Endometrial microvascular endothelial cells (primary cell): ENCODE results near the gene ARHGEF37. TPM values are rescaled to one million over a fixed set of nuclear protein-coding genes. Genes with fewer than 3 reads are reported as not detected.
"Not testable (repeated sequence)": the region's sequence is repeated elsewhere in the genome, so short reads cannot be mapped to it uniquely, and the experiment has no call there.

Experiments
- in situ Hi-C: cut with HindIII; loops from 2 replicates; pipeline ENCODE4 v1.10.0; 2017; ENCODE audit warnings: low sequenced_read_pairs, low pct_unique_long_range_greater_than_20kb; ENCODE audit errors: inconsistent ontology term
- total RNA-seq: library from RNA; depleted of rRNA; stranded (reverse); fragments of >200 nt; gene quantifications from one replicate; pipeline ENCODE4 v1.2.3, GENCODE V29; 2015; ENCODE audit errors: inconsistent ontology term

Gene ARHGEF37, protein sequence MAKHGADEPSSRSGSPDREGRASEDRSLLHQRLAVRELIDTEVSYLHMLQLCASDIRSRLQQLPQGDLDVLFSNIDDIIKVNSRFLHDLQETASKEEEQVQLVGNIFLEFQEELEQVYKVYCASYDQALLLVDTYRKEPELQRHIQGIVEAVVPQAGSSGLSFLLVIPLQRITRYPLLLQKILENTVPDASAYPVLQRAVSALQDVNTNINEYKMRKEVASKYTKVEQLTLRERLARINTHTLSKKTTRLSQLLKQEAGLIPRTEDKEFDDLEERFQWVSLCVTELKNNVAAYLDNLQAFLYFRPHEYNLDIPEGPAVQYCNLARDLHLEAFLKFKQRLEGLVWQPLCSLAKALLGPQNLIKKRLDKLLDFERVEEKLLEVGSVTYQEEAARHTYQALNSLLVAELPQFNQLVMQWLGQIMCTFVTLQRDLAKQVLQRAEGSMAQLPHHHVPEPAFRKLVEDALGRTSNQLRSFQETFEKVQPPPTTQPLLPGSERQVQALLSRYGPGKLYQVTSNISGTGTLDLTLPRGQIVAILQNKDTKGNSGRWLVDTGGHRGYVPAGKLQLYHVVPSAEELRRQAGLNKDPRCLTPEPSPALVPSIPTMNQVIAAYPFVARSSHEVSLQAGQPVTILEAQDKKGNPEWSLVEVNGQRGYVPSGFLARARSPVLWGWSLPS
- 1.5 TPM for total RNA-seq

- in situ Hi-C loops: no loop called here
These were observed at the start of gene ARHGEF37 for GRCh38 chr5:149581192-149581861. TSS of gene ARHGEF37 (plus strand) at chr5:149581498. CDS start at chr5:149597770, 16,272 bp downstream.

DNA sequence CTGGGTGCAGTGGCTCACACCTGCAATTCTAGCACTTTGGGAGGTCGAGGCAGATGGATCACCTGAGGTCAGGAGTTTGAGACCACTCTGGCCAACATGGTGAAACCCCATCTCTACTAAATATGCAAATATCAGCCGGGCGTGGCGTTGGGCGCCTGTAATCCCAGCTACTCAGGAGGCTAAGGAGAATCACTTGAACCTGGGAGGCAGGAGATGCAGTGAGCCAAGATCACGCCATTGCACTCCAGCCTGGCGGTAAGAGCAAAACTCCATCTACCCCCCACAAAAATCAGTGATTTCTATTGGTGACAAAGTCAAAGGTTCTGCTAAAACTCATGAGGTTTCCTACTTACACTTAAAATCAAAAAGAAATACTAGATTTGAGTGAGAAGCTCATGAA is 48.9 kb upstream of the ARHGEF37 start:
- in situ Hi-C loops: no loop called here

DNA sequence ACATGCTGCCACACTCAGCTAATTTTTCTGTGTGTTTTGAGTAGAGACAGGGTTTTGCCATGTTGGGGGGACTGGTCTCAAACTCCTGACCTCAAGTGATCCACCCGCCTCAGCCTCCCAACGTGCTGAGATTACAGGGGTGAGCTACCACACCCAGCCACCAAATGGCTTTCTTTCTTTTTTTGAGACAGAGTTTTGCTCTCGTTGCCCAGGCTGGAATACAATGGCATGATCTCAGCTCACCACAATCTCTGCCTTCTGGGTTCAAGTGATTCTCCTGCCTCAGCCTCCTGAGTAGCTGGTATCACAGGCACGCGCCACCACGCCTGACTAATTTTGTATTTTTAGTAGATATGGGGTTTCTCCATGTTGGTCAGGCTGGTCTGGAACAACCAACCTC is 45.5 kb upstream of the ARHGEF37 start:
- in situ Hi-C loops: not testable (repeated sequence)

GRCh38 chr5:149537374-149537975 is 43.8 kb upstream of the ARHGEF37 start:
- in situ Hi-C loops: no loop called here

GRCh38 chr5:149540089-149540488 is 41.2 kb upstream of the ARHGEF37 start:
- in situ Hi-C loops: no loop called here

DNA sequence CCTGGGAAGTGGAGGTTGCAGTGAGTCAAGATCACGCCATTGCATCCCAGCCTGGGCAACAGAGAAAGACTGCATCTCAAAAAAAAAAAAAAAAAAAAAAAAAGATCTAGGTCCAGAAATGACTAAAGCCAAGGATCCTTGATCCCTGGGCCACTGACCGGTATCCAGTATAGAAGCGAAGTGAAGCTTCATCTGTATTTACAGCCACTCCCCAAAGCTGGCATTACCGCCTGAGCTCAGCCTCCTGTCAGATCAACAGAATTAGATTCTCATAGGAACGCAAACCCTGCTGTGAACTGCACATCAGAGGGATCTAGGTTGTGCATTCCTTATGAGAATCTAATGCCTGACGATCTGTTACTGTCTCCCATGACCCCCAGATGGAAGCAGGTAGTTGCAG is 39.4 kb upstream of the ARHGEF37 start:
- in situ Hi-C loops: no loop called here

DNA sequence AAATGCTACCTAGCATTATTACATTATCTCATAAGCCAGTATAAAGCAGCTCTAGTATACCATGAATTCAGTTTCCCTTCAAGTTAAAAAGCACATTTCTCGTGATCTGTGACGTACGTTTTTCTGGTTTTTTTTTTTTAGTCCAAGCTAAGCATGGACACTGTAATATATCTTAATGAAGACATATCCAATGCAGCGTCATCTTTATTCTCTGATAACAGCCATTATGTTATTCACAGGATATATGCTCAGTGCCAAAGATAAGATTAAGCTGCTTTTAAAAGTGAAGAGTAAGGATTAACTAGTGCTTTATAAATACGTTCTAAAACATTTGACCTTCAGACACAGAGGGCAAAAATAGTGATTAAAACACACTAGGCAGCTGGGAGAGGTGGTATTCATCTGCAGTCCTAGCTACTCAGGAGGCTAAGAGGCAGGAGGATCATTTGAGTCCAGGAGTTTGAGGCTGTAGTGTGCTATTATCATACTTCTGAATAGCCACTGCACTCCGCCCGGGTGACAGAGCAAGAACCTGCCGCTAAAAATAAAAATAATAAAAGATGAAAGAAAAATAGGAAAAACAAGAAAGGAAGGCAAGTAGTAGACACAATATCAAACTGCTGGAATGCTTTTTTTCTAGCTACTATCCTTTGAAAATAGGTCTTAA is 37.8 kb upstream of the ARHGEF37 start:
- in situ Hi-C loops: no loop called here

- in situ Hi-C loops: no loop called here
These were observed 37.3 kb upstream of the ARHGEF37 start for GRCh38 chr5:149544028-149544420.

DNA sequence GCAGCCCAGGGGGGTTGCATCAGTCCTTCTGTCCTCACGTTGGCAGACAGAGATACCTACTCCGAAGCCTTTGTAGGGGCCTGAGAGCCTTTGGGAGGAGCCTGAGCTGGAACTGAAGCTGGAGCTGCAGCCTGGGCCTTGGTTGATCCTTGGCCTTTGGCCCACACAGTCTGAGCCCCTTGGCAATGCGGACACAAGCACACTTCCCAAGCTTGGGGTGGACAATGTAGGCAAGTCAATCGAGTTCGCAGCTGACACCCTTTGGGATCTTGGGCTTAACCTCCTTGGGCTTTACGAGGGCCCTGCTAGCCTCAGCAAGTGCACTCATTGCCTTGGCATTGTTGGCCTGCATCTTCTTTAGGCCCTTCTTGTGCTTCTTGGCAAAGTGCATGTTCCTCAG is 36.0 kb upstream of the ARHGEF37 start:
- in situ Hi-C loops: no loop called here

- in situ Hi-C loops: no loop called here
These were observed 34.3 kb upstream of the ARHGEF37 start for GRCh38 chr5:149546974-149547373.

DNA sequence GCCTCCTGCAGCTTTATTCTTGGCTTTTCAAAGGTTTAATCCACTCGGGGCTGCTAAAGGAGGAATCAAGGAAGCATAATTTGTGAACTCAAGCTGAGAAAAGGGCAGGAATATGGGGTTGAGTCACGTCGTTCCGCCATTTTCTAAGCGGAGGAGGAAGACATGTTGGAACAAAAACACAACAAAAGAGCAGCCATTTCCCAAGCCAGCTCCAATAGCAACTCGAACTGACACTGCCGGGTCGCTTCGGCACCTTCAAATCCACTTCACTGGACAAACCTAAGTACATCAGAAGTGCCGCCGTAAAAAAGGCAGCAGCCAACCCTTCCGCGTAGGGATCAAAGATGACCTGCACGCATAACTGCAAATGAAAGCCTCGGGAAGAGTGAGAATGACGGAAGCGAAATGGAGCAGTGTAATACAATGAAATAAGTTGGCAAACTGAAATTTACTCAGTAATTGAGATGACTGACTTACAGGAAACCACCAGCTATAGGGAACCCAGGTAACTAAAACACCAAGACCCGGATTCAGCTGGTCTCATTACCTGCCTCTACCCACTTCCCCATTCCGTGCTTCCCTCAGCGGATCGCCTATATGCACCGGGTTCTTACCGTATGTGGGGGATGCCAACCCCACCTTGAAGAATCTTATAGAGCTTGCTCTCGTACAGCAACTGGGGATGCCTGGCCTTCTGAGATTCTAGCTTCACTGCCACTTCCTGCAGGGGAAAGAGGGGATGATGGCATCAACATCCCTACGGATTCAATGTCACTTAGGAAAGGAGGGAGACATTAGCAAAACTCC is 31.6 kb upstream of the ARHGEF37 start:
- in situ Hi-C loops: no loop called here

- in situ Hi-C loops: no loop called here
These were observed 31.1 kb upstream of the ARHGEF37 start for GRCh38 chr5:149550268-149550583.

GRCh38 chr5:149550594-149551226 is 30.6 kb upstream of the ARHGEF37 start:
- in situ Hi-C loops: no loop called here

DNA sequence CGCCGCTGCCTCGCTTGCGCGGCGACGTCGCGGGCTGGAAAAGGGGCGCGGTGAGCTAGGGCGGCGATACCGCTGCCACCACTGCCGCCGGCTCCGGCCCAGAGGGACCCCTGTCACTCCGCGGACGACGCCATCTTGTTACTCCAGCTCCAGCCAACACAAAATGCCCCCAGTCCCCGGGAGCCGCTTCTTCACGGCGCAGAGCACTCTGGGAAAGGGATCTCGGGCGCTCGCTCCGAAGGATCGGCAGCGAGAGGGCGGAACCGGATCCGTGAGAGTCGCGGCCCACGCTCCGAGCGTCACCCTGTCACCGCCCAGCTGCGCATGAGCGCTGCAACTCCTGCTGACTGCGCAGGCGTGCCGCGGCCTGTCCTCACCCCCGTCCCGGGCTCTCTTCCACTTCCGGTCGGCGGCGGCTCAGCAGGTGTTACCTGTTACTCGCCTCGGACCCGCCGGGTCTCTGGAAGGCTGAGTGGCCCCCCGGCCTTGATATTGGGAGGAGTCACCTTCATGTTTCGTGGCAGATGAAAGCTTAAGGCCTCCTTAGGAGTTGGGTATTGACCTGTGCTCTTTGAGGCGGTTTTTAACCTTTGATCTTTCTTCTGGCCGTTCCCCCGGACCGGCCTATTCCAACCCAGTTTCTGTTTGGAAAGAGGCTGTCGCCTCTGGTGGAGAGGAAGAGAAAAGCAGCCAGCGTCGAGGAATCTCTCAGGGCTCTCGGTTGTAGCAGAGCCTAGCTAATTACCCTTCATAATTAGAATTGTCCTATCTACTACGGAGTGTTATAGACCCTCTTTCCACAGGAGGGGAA is 29.9 kb upstream of the ARHGEF37 start, which contains the start of gene CSNK1A1:
CSNK1A1 (minus strand) TSS at position 213 of the 811 bp plus-strand sequence. CDS start 475 bp downstream, outside the sequence.
- in situ Hi-C loops: no loop called here

GRCh38 chr5:149552038-149552494 is 29.2 kb upstream of the ARHGEF37 start:
- in situ Hi-C loops: no loop called here

- in situ Hi-C loops: no loop called here
These were observed 28.6 kb upstream of the ARHGEF37 start for GRCh38 chr5:149552553-149553160.
